CD14-positive monocyte (primary cell): ENCODE measurements around the gene ZC3H15. TPM values are rescaled to one million over a fixed set of nuclear protein-coding genes. Genes with fewer than 3 reads are reported as not detected.

Source experiments
- DNase-seq, 3 donors: peaks; one replicate each; pipeline ENCODE4 v3.0.0-alpha.2; 2011 to 2022
- H2AFZ ChIP-seq: 2 replicates; pipeline ENCODE4 v1.6.0; 2012; ENCODE audit warnings: mild to moderate bottlenecking, low read depth, low read length, inconsistent platforms; ENCODE audit not compliant: insufficient read depth, poor library complexity, severe bottlenecking
- H3K27ac ChIP-seq, 2 donors: 1 replicate in 1 of 2; 2 replicates in 1 of 2; pipeline ENCODE4 v1.5.1; 2012 to 2013; ENCODE audit warnings: low read length in 2 of 2, control low read depth in 1 of 2, inconsistent platforms in 1 of 2, low read depth in 1 of 2, mild to moderate bottlenecking in 1 of 2
- H3K27me3 ChIP-seq, 2 donors: one replicate each; pipeline versions ENCODE4 v1.6.0 to v1.6.1; 2011 to 2013; ENCODE audit warnings: low read length in 2 of 2; ENCODE audit not compliant: control insufficient read depth in 2 of 2, insufficient read depth in 2 of 2
- H3K36me3 ChIP-seq, 2 donors: replicated peaks in 1 of 2; 1 replicate in 1 of 2; 2 replicates in 1 of 2; pipeline versions ENCODE4 v1.5.1 to v1.6.1; 2012 to 2013; ENCODE audit warnings: low read length in 2 of 2, control low read depth in 1 of 2, inconsistent platforms in 1 of 2, mild to moderate bottlenecking in 1 of 2; ENCODE audit not compliant: insufficient read depth in 2 of 2, control insufficient read depth in 1 of 2
- H3K4me1 ChIP-seq, 2 donors: 1 replicate in 1 of 2; 2 replicates in 1 of 2; pipeline versions ENCODE4 v1.5.1 to v1.6.1; 2012 to 2013; ENCODE audit warnings: low read length in 2 of 2, control low read depth in 1 of 2, inconsistent platforms in 1 of 2, mild to moderate bottlenecking in 1 of 2, moderate library complexity in 1 of 2; ENCODE audit not compliant: insufficient read depth in 2 of 2, control insufficient read depth in 1 of 2
- H3K4me2 ChIP-seq: replicated peaks from 2 replicates; pipeline ENCODE3; 2012; ENCODE audit warnings: low read length, moderate library complexity, mild to moderate bottlenecking; ENCODE audit not compliant: poor library complexity, severe bottlenecking; ENCODE audit errors: extremely low read depth
- H3K4me3 ChIP-seq, 3 experiments: fragments of 200-600 bp in 1 of 3; sonication (generic) in 1 of 3; replicated peaks in 1 of 3; 1 replicate in 2 of 3; 2 replicates in 1 of 3; pipeline ENCODE4 v1.5.1; 2011 to 2013; ENCODE audit warnings: low read length in 3 of 3, mild to moderate bottlenecking in 3 of 3, control low read depth in 2 of 3, low read depth in 2 of 3, inconsistent platforms in 1 of 3, moderate library complexity in 1 of 3
- H3K79me2 ChIP-seq: 2 replicates; pipeline ENCODE4 v1.6.0; 2012; ENCODE audit warnings: mild to moderate bottlenecking, control low read depth, inconsistent platforms, low read length, moderate library complexity; ENCODE audit not compliant: insufficient read depth
- H3K9ac ChIP-seq: 2 replicates; pipeline ENCODE4 v1.6.0; 2017; ENCODE audit warnings: low read length, mild to moderate bottlenecking; ENCODE audit not compliant: insufficient read depth, poor library complexity, severe bottlenecking
- H3K9me3 ChIP-seq, 2 donors: replicated peaks in 1 of 2; 1 replicate in 1 of 2; 2 replicates in 1 of 2; pipeline versions ENCODE4 v1.5.1 to v1.6.1; 2012 to 2013; ENCODE audit warnings: low read length in 2 of 2, control low read depth in 1 of 2; ENCODE audit not compliant: control insufficient read depth in 1 of 2, insufficient read depth in 1 of 2
- H4K20me1 ChIP-seq: 2 replicates; pipeline ENCODE4 v1.6.0; 2012; ENCODE audit warnings: mild to moderate bottlenecking, low read length, control low read depth, moderate library complexity; ENCODE audit not compliant: insufficient read depth
- H3K27ac Mint-ChIP-seq, 7 donors: one replicate each; pipeline ENCODE4 v1.8.0; 2020; ENCODE audit warnings: mild to moderate bottlenecking in 7 of 7, mixed read lengths in 7 of 7, moderate library complexity in 6 of 7, inconsistent platforms in 2 of 7
- H3K27me3 Mint-ChIP-seq, 3 donors: one replicate each; pipeline ENCODE4 v1.8.0; 2021 to 2022; ENCODE audit warnings: low read depth in 3 of 3, mild to moderate bottlenecking in 3 of 3, mixed read lengths in 3 of 3, moderate library complexity in 3 of 3, inconsistent platforms in 1 of 3
- H3K36me3 Mint-ChIP-seq, 2 donors: one replicate each; pipeline ENCODE4 v1.8.0; 2020; ENCODE audit warnings: mixed read lengths in 2 of 2, inconsistent platforms in 1 of 2, mild to moderate bottlenecking in 1 of 2
- H3K4me1 Mint-ChIP-seq: one replicate; pipeline ENCODE4 v1.8.0; 2020; ENCODE audit warnings: mild to moderate bottlenecking, mixed read lengths
- H3K4me3 Mint-ChIP-seq, 2 donors: one replicate each; pipeline ENCODE4 v1.8.0; 2020; ENCODE audit warnings: mild to moderate bottlenecking in 2 of 2, mixed read lengths in 2 of 2, moderate library complexity in 1 of 2
- H3K9me3 Mint-ChIP-seq, 7 donors: one replicate each; pipeline ENCODE4 v1.8.0; 2020 to 2022; ENCODE audit warnings: mixed read lengths in 7 of 7, mild to moderate bottlenecking in 6 of 7, moderate library complexity in 6 of 7, inconsistent platforms in 2 of 7
- CTCF ChIP-seq: fragments of 200-600 bp; IDR thresholded peaks from one replicate; pipeline ENCODE4 v1.8.0; 2022; ENCODE audit warnings: antibody characterized with exemption, mild to moderate bottlenecking
- WGBS: methylation state at CpG from one replicate; pipeline ENCODE4 v1.1.5; 2013; ENCODE audit warnings: missing lambda C conversion rate; ENCODE audit not compliant: insufficient coverage; 5-methylcytosine and 5-hydroxymethylcytosine counted together
- intact Hi-C, 2 donors: fragments of 100-400 bp; cut with micrococcal nuclease; formaldehyde crosslinking; loops; one replicate each; pipeline versions ENCODE4 v1.15.0 to v1.15.1; 2023
- polyA plus RNA-seq, 3 donors: library from polyadenylated mRNA; depleted of rRNA in 1 of 3; unstranded in 2 of 3; stranded (reverse) in 1 of 3; fragments of 300-500 nt in 2 of 3; fragments of >200 nt in 1 of 3; fragmentation: Illumina TruSeq in 2 of 3; gene quantifications; 1 replicate in 2 of 3; 2 replicates in 1 of 3; pipeline ENCODE4 v1.2.3, GENCODE V29; 2012 to 2021

Gene ZC3H15
- polyA plus RNA-seq, 3 donors, result 39.4 to 52.8 (median 40.6) TPM

- Mint-ChIP-seq H3K27ac (no peak overlapping the region), H3K27me3 (peaks cover 0 to 2% (median 2%) of the 10 kb centered on the region in 3 donors), H3K36me3 (no peaks in the 10 kb centered on the region), H3K9me3 (peaks cover 0 to 15% (median 4%) of the 10 kb centered on the region in 7 donors), H3K4me3 (no peak overlapping the region), H3K4me1 (no peaks in the 10 kb centered on the region)
- Histone ChIP-seq H3K4me1 (no peaks in the 10 kb centered on the region), H2AFZ (no peak overlapping the region), H3K4me3 (no peak overlapping the region), H3K4me2 (no peak overlapping the region), H3K79me2 (no peaks in the 10 kb centered on the region), H4K20me1 (no peaks in the 10 kb centered on the region), H3K36me3 (no peaks in the 10 kb centered on the region), H3K9me3 (no peaks in the 10 kb centered on the region), H3K27me3 (no peaks in the 10 kb centered on the region), H3K27ac (no peak overlapping the region), H3K9ac (no peak overlapping the region)
- no peak for DNase-seq
- intact Hi-C loops, result no loop called here
- no peak for TF ChIP-seq CTCF
Observed at GRCh38 chr2:186531257-186531775, 45.3 kb downstream of the ZC3H15 start.

- Histone ChIP-seq H3K4me2 (no peak overlapping the region), H3K36me3 (no peaks in the 10 kb centered on the region), H2AFZ (no peak overlapping the region), H3K9ac (no peak overlapping the region), H3K27me3 (no peaks in the 10 kb centered on the region), H3K9me3 (no peaks in the 10 kb centered on the region), H3K27ac (no peak overlapping the region), H3K79me2 (no peaks in the 10 kb centered on the region), H4K20me1 (no peaks in the 10 kb centered on the region), H3K4me1 (no peaks in the 10 kb centered on the region), H3K4me3 (no peak overlapping the region)
- H3K27ac Mint-ChIP-seq, result no peak overlapping the region
- H3K4me1 Mint-ChIP-seq, result no peaks in the 10 kb centered on the region
- H3K36me3 Mint-ChIP-seq, result no peaks in the 10 kb centered on the region
- DNase-seq, result no peak
- intact Hi-C loops, result no loop called here
- TF ChIP-seq CTCF, result no peak
- H3K9me3 Mint-ChIP-seq, result peaks cover 0 to 10% (median 4%) of the 10 kb centered on the region in 7 donors
- no peak overlapping the region for H3K4me3 Mint-ChIP-seq
- no CpG with 5 or more reads among the region's 1 CpG for WGBS
- H3K27me3 Mint-ChIP-seq, result peaks cover 0 to 2% (median 2%) of the 10 kb centered on the region in 3 donors
Observed at GRCh38 chr2:186532891-186533290, 46.8 kb downstream of the ZC3H15 start.
